GM12878 (cell line): Measurements from ENCODE around the gene ABR. TPM values are rescaled to one million over a fixed set of nuclear protein-coding genes. Genes with fewer than 3 reads are reported as not detected.

ENCODE experiments used
- ATAC-seq: fragments of 200-7000 bp; cut with Tn5 transposase; 3 replicates; pipeline ENCODE4 v1.9.1; 2020; ENCODE audit warnings: mild to moderate bottlenecking, moderate library complexity
- BruUV-seq: library from RNA; stranded (reverse); fragments of 400-500 nt; replicated peaks from 2 replicates; lab custom pipeline; 2021; lab: Mats Ljungman, UMichigan
- CTCF ChIA-PET: fragments of 300-600 bp; sonication (Branson Sonifier 250); formaldehyde crosslinking; extraction: SDS; loops from one replicate; lab custom pipeline; 2021; ENCODE audit warnings: inconsistent platforms; lab: Yijun Ruan, JAX
- POLR2A ChIA-PET: fragments of 350-600 bp; formaldehyde crosslinking; extraction: SDS; loops from one replicate; lab custom pipeline; 2021; ENCODE audit warnings: inconsistent platforms; lab: Charles Lee
- RAD21 ChIA-PET: fragments of 300-600 bp; sonication (Branson Sonifier 250); formaldehyde crosslinking; loops from one replicate; lab custom pipeline; 2023; ENCODE audit warnings: antibody characterized with exemption; ENCODE audit not compliant: unreplicated experiment; lab: Charles Lee
- SMC1A ChIA-PET: fragments of 300-600 bp; sonication (Branson Sonifier 250); formaldehyde crosslinking; loops from one replicate; lab custom pipeline; 2023; ENCODE audit not compliant: unreplicated experiment, uncharacterized antibody; lab: Charles Lee
- DNase-seq: peaks from one replicate; pipeline ENCODE4 v3.0.0-alpha.2; 2011; ENCODE audit warnings: low read depth, low spot score
- FAIRE-seq: peaks from 3 replicates; lab custom pipeline; 2011; peaks lifted over from hg19 to GRCh38; lab: Jason Lieb, UNC
- H2AFZ ChIP-seq: 2 replicates; pipeline ENCODE4 v1.6.0; 2011; ENCODE audit warnings: low read depth, low read length, control low read depth; ENCODE audit not compliant: control insufficient read depth
- H3K27ac ChIP-seq: 2 replicates; pipeline ENCODE4 v1.5.1; 2011; ENCODE audit warnings: control low read depth; ENCODE audit not compliant: control insufficient read depth, insufficient read depth
- H3K27me3 ChIP-seq, 2 experiments: replicated peaks in 1 of 2; 2 replicates each; pipeline versions ENCODE4 v1.6.0 to v1.6.1; 2011; ENCODE audit warnings: low read length in 1 of 2; ENCODE audit not compliant: control insufficient read depth in 2 of 2, insufficient read depth in 2 of 2
- H3K36me3 ChIP-seq, 2 experiments: 2 replicates each; pipeline ENCODE4 v1.5.1; 2011; ENCODE audit warnings: low read length in 1 of 2; ENCODE audit not compliant: control insufficient read depth in 2 of 2, insufficient read depth in 2 of 2
- H3K4me1 ChIP-seq: 2 replicates; pipeline ENCODE4 v1.6.1; 2011; ENCODE audit warnings: mild to moderate bottlenecking, low read length, moderate library complexity, mixed read lengths; ENCODE audit not compliant: control insufficient read depth, insufficient read depth
- H3K4me2 ChIP-seq: 2 replicates; pipeline ENCODE4 v1.6.0; 2011; ENCODE audit warnings: control low read depth; ENCODE audit not compliant: control insufficient read depth, insufficient read depth
- H3K4me3 ChIP-seq: fragments of 200-600 bp; sonication (generic); 2 replicates; pipeline ENCODE4 v1.5.1; 2016
- H3K79me2 ChIP-seq: 2 replicates; pipeline ENCODE4 v1.6.0; 2011; ENCODE audit warnings: low read length; ENCODE audit not compliant: control insufficient read depth, insufficient read depth
- H3K9ac ChIP-seq: 2 replicates; pipeline ENCODE4 v1.8.0; 2011; ENCODE audit warnings: low read length, control low read depth, mixed read lengths; ENCODE audit not compliant: control insufficient read depth, insufficient read depth
- H3K9me3 ChIP-seq: replicated peaks from 3 replicates; pipeline ENCODE4 v1.5.1; 2011; ENCODE audit warnings: mild to moderate bottlenecking, low read length; ENCODE audit not compliant: control insufficient read depth, insufficient read depth
- H4K20me1 ChIP-seq: 2 replicates; pipeline ENCODE4 v1.6.0; 2011; ENCODE audit not compliant: control insufficient read depth, insufficient read depth
- CHD1 ChIP-seq: IDR thresholded peaks from 2 replicates; pipeline ENCODE4 v1.6.1; 2012; ENCODE audit warnings: low read depth, low read length, improper control_type of control experiment
- CHD2 ChIP-seq: IDR thresholded peaks from 2 replicates; pipeline ENCODE4 v1.6.1; 2011; ENCODE audit warnings: low read depth, low read length, improper control_type of control experiment, borderline replicate concordance
- EGR1 ChIP-seq, 2 experiments: IDR thresholded peaks; 1 replicate in 1 of 2; 2 replicates in 1 of 2; pipeline ENCODE4 v1.6.1; 2011 to 2012; ENCODE audit warnings: low read depth in 2 of 2, low read length in 2 of 2, borderline replicate concordance in 1 of 2, mild to moderate bottlenecking in 1 of 2, moderate library complexity in 1 of 2
- GABPA ChIP-seq: IDR thresholded peaks from 2 replicates; pipeline ENCODE4 v1.6.1; 2014; ENCODE audit warnings: antibody characterized with exemption, low read depth, mild to moderate bottlenecking, inconsistent platforms
- JUND ChIP-seq: IDR thresholded peaks from 2 replicates; pipeline ENCODE4 v1.6.1; 2012; ENCODE audit warnings: low read depth, mild to moderate bottlenecking, low read length, improper control_type of control experiment, moderate library complexity
- LARP7 ChIP-seq: fragments of 450-650 bp; IDR thresholded peaks from 2 replicates; pipeline ENCODE4 v1.6.1; 2017; ENCODE audit warnings: mild to moderate bottlenecking
- MEF2B ChIP-seq: fragments of 450-650 bp; IDR thresholded peaks from 2 replicates; pipeline ENCODE4 v1.6.1; 2018; ENCODE audit warnings: mild to moderate bottlenecking, moderate library complexity; ENCODE audit not compliant: partially characterized antibody, poor library complexity, severe bottlenecking
- NFXL1 ChIP-seq: fragments of 450-650 bp; IDR thresholded peaks from 2 replicates; pipeline ENCODE4 v1.6.1; 2017; ENCODE audit warnings: antibody characterized with exemption, mild to moderate bottlenecking, borderline replicate concordance
- NR2C1 ChIP-seq: fragments of 450-650 bp; IDR thresholded peaks from 2 replicates; pipeline ENCODE4 v1.6.1; 2017; ENCODE audit warnings: antibody characterized with exemption, mild to moderate bottlenecking, moderate library complexity
- NR2C2 ChIP-seq: IDR thresholded peaks from 2 replicates; pipeline ENCODE4 v1.6.1; 2011; ENCODE audit warnings: borderline replicate concordance, low read depth; ENCODE audit not compliant: control insufficient read depth, insufficient read length
- NR2F1 ChIP-seq: fragments of 450-650 bp; conservative IDR thresholded peaks from 2 replicates; pipeline ENCODE4 v1.6.1; 2017; ENCODE audit warnings: mild to moderate bottlenecking
- PML ChIP-seq: IDR thresholded peaks from 2 replicates; pipeline ENCODE4 v1.6.1; 2012; ENCODE audit warnings: low read length, inconsistent platforms
- POLR2A ChIP-seq: IDR thresholded peaks from 2 replicates; pipeline ENCODE4 v1.6.1; 2011; ENCODE audit warnings: low read depth, mild to moderate bottlenecking, low read length
- POLR2AphosphoS5 ChIP-seq: IDR thresholded peaks from 2 replicates; pipeline ENCODE4 v1.6.1; 2011; ENCODE audit warnings: mild to moderate bottlenecking, low read length, inconsistent platforms
- SIN3A ChIP-seq: IDR thresholded peaks from 2 replicates; pipeline ENCODE4 v1.6.1; 2012; ENCODE audit warnings: low read depth, low read length, improper control_type of control experiment
- SMAD5 ChIP-seq: IDR thresholded peaks from 2 replicates; pipeline ENCODE4 v1.6.1; 2016; ENCODE audit warnings: antibody characterized with exemption, low read depth
- STAT3 ChIP-seq: IDR thresholded peaks from 2 replicates; pipeline ENCODE4 v1.6.1; 2011; ENCODE audit warnings: low read depth, low read length, improper control_type of control experiment
- TCF3 ChIP-seq: IDR thresholded peaks from 2 replicates; pipeline ENCODE4 v1.6.1; 2012; ENCODE audit warnings: low read depth, mild to moderate bottlenecking, low read length, borderline replicate concordance; ENCODE audit not compliant: insufficient read depth
- ZBED1 ChIP-seq: IDR thresholded peaks from 2 replicates; pipeline ENCODE4 v1.6.1; 2016; ENCODE audit warnings: borderline replicate concordance
- ZNF622 ChIP-seq: fragments of 450-650 bp; IDR thresholded peaks from 2 replicates; pipeline ENCODE4 v1.6.1; 2017; ENCODE audit warnings: mild to moderate bottlenecking, inconsistent platforms
- WGBS: methylation state at CpG from one replicate; pipeline ENCODE4 v1.1.6; 2016; ENCODE audit warnings: low lambda C conversion rate; ENCODE audit not compliant: insufficient replicate concordance, insufficient coverage; ENCODE audit errors: missing lambda C conversion rate; 5-methylcytosine and 5-hydroxymethylcytosine counted together
- in situ Hi-C: fragments of 300-500 bp; cut with MboI; formaldehyde crosslinking; loops from 9 replicates; pipeline ENCODE4 v1.14.3; 2018; ENCODE audit warnings: mixed read lengths
- intact Hi-C: fragments of 100-400 bp; cut with micrococcal nuclease; formaldehyde crosslinking; loops from one replicate; pipeline ENCODE4 v1.14.2; 2022; ENCODE audit not compliant: unreplicated experiment
- polyA plus RNA-seq, 11 experiments: library from polyadenylated mRNA; depleted of rRNA in 4 of 11; unstranded in 6 of 11; stranded (reverse) in 5 of 11; fragments of >200 nt; fragmentation: Nextera tagmentation in 4 of 11; fragmentation: Illumina TruSeq in 1 of 11; extraction: Ambion mirVana in 4 of 11; extraction: Trizol in 1 of 11; gene quantifications; 1 replicate in 1 of 11; 2 replicates in 10 of 11; pipeline versions ENCODE4 v1.2.1 to v1.2.3, GENCODE V29; 2011 to 2016; ENCODE audit warnings: inconsistent platforms in 2 of 11, missing spikeins in 2 of 11, low read depth in 1 of 11
- total RNA-seq, 4 experiments: library from RNA; depleted of rRNA in 3 of 4; stranded (reverse); fragments of >200 nt in 3 of 4; fragmentation: Illumina TruSeq in 1 of 4; extraction: Trizol in 1 of 4; gene quantifications; 2 replicates each; pipeline versions ENCODE4 v1.2.1 to v1.2.3, GENCODE V29; 2013 to 2021
- TF ChIP-seq, protein P1 (sequence below): fragments of 150-350 bp; IDR thresholded peaks from 2 replicates; pipeline ENCODE4 v1.6.1; 2014; ENCODE audit warnings: mild to moderate bottlenecking, low read depth, low read length
- TF ChIP-seq, protein P2 (sequence below): IDR thresholded peaks from 2 replicates; pipeline ENCODE4 v1.6.1; 2012; ENCODE audit warnings: mild to moderate bottlenecking, low read depth, low read length

ABR gene
- total and polyA plus RNA-seq, 10 of the 15 experiments (the other 5 are each of a cell fraction or from before 2014, with no cell fraction given) = 1.4 to 112 (median 30.0) TPM

DNA sequence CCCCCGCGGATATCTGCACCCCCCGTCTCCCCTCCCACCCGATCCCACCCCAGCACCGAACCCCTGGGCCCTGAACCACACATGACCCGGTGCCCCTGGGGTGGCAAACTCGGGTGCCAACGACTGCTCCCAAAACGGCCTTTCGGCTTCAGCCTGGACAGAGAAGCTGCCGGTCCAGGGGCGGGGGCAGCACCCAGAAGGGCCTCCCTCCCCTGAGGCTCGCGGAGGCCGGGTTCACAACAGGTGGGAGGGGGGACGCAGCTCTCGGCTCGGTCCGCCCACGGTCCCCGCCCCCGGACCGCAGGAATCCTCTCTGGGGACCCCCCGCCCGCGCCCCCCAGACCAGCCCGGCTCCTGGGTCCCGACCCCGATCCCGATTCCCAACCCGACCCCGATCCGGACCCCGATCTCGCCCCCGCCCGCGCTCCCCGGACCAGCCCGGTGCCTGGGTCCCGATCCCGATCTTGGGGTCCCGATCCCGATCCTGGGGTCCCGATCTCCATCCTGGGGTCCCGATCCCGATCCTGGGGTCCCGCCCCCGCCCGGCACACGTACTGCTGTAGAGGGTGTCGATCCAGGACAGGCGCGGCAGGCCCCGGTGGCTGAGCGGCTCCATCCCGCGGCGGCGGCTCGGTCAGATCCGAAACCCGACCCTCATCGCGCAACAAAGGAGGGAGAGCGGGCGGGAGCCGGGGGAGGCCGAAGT lies 516 bp downstream of the ABR start:
- DNase-seq = no peak
- intact Hi-C loops = no loop called here
- ChIA-PET RAD21 (interaction anchor here (1.1 kb wide), 1 partner anchor 34 kb away, joined by 3 read pairs; no protein-coding TSS in a partner anchor), CTCF (interaction anchor here (1.2 kb wide), 1 partner anchor 14 kb away, joined by 3 read pairs; no protein-coding TSS in a partner anchor), SMC1A (no interaction called here), POLR2A (no interaction called here)
- H3K4me1 ChIP-seq = peaks cover 49% of the 10 kb centered on the region
- no TSS peak for BruUV-seq
- peak overlapping the region; percentile 83 for H3K4me2 ChIP-seq
- no peak overlapping the region; the same call in 1 of the 2 replicates for H2AFZ ChIP-seq
- in situ Hi-C loops = no loop called here
- peak overlapping the region; percentile 57 for H3K9ac ChIP-seq
- peak overlapping the region; percentile 22; the same call in 1 of the 2 replicates for H3K27ac ChIP-seq
- no peaks in the 10 kb centered on the region for H4K20me1 ChIP-seq
- under 1% methylated on average over 24 of the region's 69 CpGs for WGBS
- peak overlapping the region; percentile 85 for H3K4me3 ChIP-seq
- no peak for FAIRE-seq
- H3K27me3 ChIP-seq = no peaks in the 10 kb centered on the region
- H3K36me3 ChIP-seq = no peaks in the 10 kb centered on the region; a peak in 1 of 4 replicates
- ATAC-seq = no peak; the same call in 2 of the 3 replicates
- no peaks in the 10 kb centered on the region for H3K9me3 ChIP-seq
- peaks cover 44% of the 10 kb centered on the region for H3K79me2 ChIP-seq
- TF ChIP-seq MEF2B = peak; percentile 13
- TF ChIP-seq CHD2 = no peak
- TF ChIP-seq EGR1 (IDR thresholded peaks at IDR 0.05; ENCODE audit: borderline replicate concordance in 1 of 2, low read depth in 2 of 2, low read length in 2 of 2) = peak in 1 of 2 experiments; percentile 70; a peak in 2 of 3 replicates
- TF ChIP-seq, protein P1, sequence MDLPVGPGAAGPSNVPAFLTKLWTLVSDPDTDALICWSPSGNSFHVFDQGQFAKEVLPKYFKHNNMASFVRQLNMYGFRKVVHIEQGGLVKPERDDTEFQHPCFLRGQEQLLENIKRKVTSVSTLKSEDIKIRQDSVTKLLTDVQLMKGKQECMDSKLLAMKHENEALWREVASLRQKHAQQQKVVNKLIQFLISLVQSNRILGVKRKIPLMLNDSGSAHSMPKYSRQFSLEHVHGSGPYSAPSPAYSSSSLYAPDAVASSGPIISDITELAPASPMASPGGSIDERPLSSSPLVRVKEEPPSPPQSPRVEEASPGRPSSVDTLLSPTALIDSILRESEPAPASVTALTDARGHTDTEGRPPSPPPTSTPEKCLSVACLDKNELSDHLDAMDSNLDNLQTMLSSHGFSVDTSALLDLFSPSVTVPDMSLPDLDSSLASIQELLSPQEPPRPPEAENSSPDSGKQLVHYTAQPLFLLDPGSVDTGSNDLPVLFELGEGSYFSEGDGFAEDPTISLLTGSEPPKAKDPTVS = no peak
- no peak for TF ChIP-seq STAT3
- no peak for TF ChIP-seq TCF3
- TF ChIP-seq SMAD5 = no peak
- TF ChIP-seq SIN3A = no peak
- no peak for TF ChIP-seq GABPA
- TF ChIP-seq POLR2AphosphoS5 = no peak
- TF ChIP-seq CHD1 = no peak
- no peak for TF ChIP-seq ZNF622
- TF ChIP-seq JUND = no peak
- TF ChIP-seq, protein P2, sequence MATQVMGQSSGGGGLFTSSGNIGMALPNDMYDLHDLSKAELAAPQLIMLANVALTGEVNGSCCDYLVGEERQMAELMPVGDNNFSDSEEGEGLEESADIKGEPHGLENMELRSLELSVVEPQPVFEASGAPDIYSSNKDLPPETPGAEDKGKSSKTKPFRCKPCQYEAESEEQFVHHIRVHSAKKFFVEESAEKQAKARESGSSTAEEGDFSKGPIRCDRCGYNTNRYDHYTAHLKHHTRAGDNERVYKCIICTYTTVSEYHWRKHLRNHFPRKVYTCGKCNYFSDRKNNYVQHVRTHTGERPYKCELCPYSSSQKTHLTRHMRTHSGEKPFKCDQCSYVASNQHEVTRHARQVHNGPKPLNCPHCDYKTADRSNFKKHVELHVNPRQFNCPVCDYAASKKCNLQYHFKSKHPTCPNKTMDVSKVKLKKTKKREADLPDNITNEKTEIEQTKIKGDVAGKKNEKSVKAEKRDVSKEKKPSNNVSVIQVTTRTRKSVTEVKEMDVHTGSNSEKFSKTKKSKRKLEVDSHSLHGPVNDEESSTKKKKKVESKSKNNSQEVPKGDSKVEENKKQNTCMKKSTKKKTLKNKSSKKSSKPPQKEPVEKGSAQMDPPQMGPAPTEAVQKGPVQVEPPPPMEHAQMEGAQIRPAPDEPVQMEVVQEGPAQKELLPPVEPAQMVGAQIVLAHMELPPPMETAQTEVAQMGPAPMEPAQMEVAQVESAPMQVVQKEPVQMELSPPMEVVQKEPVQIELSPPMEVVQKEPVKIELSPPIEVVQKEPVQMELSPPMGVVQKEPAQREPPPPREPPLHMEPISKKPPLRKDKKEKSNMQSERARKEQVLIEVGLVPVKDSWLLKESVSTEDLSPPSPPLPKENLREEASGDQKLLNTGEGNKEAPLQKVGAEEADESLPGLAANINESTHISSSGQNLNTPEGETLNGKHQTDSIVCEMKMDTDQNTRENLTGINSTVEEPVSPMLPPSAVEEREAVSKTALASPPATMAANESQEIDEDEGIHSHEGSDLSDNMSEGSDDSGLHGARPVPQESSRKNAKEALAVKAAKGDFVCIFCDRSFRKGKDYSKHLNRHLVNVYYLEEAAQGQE = no peak
- no peak for TF ChIP-seq NFXL1
- TF ChIP-seq NR2F1 = no peak
- no peak for TF ChIP-seq ZBED1
- no peak for TF ChIP-seq PML
- no peak for TF ChIP-seq NR2C2
- TF ChIP-seq LARP7 = no peak
- peak; percentile 21 for TF ChIP-seq POLR2A
- no peak for TF ChIP-seq NR2C1
